HG03095 (cell line): ENCODE data around the gene GPD2.

Source experiments
- ATAC-seq: cut with Tn5 transposase; IDR thresholded peaks from one replicate; pipeline ENCODE4 v1.9.1; 2021; ENCODE audit warnings: moderate library complexity; ENCODE audit not compliant: unreplicated experiment

The GPD2 gene

DNA sequence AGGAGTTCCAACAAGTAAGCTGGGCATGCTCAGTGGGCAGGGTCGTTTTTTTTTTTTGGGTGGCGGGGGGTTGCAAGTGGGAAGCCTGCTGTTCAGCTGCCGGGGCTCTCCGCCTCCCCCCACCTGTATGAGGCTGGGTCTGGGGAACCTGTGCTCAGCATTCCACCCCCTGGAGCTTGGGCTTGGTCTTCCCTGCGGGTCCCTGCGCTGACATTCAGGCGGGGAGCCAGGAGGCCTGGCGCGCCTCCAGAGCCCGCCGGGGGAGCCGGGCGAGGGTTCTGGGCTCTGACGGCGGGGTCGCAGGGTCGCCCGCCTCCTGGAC is 822 bp upstream of the GPD2 start:
- ATAC-seq, result peak; percentile 0

DNA sequence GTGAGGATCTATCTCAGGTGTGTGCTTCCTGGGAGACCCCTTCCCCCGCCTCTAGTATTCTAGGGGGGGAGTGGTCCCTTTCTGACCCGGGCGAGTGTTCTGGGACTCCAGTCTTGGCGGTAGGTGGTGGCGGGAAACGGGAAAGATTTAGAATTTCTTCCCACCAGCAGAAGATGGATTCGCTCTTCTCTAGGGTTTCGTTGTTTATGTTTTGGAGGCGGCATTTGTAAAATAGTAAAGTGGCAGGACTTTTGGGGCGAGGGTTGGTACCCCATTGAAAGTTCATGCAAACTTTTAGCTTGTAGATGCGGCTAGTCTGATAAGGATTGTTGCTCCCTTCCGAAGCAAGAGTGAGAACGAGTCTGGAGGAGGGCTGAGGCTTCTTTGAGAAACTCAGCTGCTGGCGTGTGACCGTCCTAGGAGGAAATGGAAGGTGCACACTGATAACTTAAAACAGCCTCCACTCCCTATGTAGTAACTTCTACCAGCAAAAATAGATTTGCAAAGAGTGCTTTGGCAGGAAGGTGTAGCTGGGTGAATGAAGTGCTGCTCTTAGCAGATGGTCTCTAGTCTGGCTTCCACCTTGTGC is 412 bp downstream of the GPD2 start:
- peak; percentile 58 for ATAC-seq

DNA sequence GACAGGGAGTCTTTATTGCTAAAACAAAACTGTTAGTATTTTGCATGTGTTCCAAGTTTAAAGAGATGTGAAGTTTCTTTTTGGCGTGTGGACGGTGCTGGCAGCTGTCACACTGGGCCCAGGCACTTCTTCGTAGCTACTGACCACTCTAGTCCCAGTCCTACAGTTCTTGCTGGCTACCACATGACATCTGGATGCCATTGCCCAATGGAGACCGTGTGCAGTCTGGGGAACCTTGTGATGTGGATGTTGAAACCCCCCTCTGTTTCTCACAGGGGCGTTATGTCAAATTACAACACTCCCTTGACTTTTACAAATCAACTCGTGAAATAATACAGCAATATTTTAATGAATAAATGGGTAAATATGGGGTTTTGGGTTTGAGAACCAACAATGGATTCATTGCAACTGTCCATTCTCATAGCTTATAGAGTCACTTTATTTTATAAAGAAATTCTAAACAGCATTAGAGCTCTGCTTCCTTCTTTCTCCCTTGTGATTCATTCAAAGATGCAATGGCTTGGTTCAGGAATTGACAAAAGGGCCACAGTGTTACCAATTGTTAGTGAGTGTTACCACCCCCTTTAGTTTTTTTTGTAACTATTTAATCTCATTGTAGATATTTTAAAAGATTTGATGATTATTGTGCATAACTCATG is 1.2 kb downstream of the GPD2 start:
- peak; percentile 20 for ATAC-seq

DNA sequence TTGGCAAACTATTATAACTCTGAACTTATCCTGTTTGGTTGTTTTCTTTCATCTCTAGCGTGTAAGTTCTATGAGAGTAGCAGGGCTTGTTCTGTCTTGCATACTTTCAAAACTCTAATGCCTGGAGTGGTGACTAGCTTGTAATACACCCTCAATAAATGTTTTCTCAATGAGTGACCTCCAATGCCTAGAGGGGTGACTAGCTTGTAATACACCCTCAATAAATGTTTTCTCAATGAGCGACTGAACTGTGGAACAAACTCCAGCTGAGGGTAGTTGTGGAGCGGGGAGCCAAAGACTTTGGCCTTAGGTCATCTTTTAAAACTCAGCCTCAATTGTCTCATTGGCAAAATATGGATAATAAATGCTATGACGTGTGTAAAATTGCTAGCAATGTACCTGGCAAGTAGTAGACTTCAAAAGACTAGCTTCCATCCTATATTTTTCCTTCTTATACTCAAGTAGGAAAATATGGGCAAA is 1.8 kb downstream of the GPD2 start:
- no peak for ATAC-seq

DNA sequence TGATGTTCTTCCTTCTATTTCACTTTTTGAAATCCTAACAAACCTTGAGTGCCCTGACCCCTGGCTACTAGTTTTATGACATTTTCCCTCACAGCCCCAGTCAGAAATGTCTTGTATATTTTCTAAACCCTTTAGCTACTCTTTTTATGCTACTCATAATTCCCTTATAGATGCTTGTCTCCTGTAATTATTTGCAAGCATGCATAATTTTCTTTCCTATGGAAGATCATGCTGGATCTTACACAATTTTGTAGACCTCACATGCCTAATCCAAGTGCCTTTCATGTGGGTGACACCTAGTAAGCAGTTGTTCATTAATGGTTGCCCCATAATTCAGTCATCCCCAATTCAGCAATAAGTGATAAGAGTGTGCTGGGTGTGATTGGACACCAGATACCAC is 6.9 kb downstream of the GPD2 start:
- no peak for ATAC-seq

DNA sequence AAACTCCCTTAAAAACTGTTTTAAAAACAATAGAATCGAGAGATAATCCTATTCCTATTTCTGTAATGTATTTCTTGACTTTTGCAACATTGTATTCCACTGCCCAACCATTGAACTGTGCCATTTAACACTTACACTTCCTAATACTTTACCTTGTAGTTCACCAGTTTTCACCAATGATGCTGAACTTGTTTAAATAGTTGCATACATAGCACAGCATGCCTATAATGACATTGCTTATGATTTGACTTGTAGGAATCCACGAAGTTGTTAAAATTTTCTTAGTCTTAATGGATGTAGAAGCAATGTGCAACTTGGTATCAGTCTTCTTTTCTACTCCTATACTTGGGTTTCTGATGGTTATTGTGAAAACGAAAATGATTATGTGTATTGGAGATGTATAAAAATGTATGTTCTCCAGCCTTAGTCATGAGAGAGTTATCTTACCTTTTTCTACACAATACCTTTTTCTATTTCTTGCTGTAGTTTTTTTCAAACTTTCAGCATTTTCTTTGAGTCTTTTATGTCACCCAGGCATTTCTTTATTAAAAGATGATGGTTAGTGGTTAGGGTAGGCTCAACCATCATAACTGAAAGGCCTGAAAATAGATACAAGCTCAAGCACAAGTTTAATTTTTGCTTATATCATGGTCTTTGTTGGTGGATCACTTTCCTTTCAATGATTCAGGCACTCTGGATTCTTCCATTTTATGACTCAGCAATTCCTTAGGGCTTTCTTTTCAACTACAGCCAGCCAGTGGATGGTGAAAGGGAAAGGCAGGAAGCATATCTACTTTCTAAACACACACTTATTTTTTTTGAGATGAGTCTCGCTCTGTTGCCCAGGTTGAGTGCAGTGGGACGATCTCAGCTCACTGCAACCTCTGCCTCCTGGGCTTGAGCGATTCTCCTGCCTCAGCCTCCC is 9.4 kb downstream of the GPD2 start:
- ATAC-seq, result no peak

DNA sequence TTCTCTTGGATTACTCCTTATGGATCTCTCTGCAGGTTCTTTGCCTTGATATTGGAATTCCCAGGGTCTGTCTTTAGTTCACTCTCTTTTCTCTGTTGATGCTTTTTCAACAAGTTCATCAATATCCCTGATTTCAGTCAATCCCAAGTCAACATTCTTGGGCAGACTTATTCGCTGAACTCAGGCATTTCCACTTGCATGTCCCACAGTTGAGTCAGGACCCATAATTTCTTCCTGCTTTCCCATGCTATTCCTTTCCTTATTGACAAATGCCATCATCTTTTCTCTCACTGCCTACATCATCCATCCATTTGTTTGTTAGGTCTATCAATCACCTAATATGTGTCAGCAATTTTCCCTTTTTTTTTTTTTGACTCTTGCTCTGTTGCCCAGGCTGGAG is 11.6 kb downstream of the GPD2 start:
- ATAC-seq, result no peak

DNA sequence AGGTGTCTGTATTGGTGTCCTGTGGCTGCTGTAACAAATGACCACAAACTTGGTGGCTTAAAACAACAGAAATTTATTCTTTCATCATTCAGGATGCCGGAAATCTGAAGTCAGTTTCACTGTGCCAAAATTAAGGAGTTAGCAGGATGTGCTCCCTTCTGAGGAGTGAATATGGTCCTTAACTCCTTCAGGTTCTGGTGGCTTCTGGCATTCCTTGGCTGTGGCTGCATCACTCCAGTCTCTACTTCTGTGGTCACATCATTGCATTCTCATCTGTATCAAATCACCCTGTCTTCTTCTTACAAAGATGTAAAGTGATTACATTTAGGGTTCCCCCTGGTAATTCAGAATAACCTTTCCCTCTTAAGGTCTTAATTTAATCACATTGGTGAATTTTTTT is 12.6 kb downstream of the GPD2 start:
- no peak for ATAC-seq

DNA sequence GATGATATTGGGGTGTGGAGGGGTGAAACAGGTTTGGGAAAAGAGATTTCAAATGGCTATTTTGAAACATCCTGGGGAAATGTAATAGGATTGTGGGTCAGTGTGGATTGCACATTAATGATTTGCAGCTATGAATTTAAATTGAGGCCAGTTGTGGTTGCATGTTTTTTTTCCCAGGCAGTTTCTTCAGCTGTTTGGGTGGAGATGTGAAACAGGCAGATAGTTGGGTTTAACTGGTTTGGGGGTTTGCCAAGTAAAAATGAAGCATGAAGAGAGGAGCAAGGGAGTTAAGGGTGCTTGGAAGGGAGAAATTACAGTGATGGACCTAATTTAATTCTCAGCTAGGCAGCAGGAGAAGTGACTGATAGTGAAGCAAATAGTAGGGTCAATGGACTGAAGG is 16.8 kb downstream of the GPD2 start:
- no peak for ATAC-seq

DNA sequence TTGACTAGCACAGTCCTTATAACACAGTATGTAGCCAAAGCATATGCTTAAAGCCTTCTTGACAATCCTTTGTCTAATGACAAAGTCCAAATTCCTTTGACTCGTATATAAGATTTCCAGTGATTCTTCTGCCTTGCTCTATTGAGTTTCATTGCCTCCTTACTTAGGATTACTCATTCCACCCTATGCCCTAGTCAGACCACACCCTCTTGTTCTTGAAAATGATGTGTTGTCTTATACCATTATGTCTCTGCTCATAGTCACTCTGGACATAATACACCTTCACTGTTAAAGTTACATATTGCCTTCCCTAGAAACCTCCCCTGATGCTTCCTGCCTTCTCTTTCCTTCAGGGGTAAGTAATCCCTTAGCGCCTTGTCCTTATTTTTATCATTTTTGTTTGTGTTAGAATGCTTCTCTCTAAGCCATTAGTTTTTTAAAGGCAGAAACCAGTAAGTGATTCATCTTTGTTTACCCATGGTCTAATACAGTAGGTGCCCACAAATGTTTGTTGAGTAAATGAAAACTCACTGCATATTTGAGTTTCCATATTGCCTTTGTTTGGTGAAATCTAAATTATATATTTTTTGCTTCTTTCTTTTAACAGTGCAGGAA is 19.3 kb downstream of the GPD2 start:
- ATAC-seq, result no peak

DNA sequence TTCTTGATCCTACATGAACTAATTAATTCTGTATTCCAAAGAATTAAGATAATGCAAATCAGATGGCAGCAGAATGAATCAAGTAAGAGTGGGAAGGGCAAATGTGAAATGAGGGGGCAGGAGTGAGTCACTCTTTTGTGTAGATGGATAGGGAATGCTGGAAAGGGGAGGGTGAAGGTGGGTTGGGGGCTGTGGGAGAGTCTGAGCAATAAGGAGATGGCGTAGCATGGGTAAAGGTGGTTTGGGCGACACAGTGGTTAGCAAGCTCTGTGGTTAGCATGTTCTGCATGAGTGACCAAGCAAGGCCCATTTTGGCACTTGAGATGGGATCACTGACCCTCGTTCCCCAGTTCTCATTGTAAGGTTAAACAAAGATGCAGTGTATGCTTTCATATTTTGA is 20.4 kb downstream of the GPD2 start:
- ATAC-seq, result peak; percentile 64

DNA sequence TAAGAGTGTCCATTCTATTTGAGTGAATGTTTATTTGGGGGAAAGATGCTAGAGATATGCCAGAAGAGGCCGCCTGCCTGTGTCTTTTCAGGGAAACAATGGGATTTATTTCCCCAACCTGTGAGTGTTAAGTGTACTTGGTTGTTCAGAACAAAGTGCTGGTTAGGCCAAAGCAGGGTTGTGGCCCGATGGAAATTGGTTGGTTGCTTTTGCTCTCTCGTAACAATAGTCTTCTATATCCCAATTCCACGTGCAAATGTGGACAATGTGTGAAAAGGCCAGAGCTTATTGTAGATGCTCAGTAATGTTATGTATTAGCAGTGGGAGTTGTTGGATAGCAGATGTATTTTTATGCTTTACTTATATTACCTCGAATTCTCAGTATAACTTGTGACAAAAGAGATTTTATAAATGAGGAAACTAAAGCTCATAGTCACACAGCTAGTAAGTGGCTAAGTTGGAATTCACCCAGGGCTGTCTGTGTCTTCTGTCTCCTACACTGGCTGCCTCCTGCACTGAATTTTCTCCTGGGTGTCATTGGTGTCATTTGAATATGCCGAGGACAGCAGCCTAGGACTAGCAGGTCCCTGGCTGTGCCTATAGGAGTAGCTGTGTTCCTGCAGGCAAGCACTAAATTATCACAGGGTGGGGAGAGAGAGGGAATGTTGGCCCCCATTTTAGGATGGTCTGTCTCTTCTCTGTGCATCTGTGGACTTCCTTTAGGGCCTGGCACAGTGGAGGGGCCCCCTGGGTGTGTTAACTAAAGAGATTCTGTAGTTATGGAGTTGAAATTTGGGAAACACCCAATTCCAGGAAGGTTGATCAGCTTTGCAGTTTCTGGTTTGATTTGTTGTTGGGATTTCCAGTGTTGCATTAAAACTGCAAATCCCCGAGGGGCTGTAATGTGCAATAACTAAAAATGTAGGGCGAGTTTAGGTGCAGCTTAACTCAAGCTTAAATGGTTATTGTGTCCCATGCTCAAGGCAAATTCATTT is 21.6 kb downstream of the GPD2 start:
- ATAC-seq, result no peak

DNA sequence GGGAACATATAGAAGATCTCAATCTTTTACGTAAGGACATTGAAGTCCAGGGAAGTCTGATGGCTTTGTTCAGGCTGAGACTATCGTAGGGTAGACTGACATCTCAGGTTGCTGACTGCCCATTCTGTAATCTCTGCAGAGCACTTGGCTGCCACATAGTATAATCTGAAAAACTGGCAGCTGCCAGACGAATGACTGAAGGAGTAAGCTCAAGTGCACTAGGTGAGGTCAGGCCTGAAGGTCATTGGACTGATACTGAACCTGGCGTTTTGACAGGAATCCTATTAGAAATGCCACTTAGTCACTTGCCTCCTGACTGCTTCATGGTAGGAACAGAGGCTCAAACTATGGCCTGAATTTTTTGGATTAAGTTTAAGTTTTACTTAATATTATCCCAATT is 23.5 kb downstream of the GPD2 start:
- no peak for ATAC-seq

DNA sequence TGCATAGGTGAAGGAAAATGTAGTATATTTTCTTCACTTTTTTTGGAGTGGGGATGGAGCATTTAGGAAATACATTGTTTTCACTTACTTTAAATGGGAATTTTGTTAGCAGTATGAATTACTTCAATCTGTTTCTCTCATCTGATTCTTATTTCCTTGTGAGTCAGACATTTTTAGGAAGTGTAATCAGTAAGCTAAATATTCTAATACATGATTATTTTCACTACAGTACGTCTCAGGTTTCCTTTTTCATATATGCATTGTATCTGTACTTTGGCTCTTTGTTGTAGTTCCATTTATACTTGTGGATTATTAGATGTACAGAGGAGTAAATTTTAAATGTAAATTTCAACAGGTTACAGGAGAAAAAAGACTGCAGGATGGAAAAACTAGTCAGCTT is 27.9 kb downstream of the GPD2 start:
- ATAC-seq, result no peak

DNA sequence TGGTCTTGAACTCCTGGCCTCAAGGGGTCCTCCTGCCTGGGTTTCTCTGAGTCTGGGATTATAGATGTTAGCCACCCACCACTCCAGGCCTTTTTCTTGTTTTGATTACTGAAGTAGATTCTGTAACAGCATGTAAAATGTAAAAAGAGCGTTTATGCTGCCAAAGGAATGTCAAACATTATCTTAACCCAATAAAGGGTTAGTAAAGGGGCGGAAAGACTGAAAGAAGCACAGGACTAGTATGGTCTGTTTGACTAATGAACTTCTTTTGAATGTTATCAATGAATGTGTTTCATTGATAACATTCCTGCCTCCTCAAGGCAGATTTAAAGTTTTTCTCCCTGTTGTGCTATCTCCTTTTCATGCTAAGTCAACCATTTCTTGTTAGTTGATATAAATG is 29.4 kb downstream of the GPD2 start:
- ATAC-seq, result no peak

DNA sequence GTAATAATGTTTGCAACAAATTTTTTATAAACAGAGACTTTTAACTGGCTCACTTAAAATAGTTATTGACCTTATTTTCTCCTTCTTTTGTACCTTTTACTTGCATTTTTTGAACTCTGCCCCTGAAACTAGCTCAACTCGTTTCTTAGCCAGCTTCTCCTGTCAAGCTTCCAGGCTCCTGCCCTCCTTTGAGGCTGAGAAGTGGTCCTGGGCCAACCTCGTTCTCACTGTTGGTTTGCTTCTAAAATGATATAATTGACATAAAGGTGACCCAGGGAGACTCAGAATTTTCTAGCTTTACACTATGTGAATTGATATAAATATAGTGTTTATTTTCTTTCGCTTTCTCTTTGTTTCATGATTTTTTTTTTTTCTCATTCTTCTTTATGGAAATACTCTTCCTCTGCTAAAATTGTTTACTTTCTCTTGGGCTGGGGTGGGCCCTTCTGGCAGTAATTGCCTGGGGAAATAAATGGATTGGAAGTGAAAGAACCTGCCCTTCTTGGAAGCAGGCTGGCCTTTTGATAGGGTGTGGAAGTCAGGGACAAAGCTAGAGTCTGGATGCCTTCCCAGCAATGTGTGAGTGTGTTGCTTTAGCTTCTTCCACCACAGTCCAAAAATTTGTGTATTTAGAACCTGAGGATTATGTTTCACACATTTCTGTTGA is 30.7 kb downstream of the GPD2 start:
- no peak for ATAC-seq

DNA sequence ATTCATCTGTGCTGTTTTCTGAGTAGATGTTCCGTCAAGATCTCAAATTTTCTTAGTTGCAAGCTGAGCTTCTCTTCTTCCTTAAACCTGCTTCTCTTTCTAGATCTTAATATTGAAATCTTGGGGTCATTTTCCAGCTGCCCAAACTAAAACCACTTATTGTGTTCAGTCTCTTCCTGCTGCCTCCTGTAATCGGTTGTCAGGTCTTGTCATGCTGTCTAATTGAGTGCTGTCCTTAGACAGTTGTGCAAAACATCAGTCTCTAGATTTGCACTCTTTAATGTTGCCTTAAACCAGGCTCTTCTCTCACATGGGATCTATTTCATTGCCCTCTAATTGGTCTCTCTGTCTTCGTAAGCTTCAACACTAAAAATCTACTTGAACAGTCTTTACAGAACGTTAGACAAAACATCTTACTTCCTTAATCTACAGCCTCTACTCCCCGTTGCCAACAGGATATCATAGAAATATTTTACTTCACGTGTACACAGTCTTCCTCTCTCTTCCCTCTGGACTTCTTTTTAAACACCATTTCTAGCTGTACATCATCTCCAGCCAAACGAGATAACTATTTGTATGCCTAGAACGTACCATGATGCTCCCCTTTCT is 34.9 kb downstream of the GPD2 start:
- no peak for ATAC-seq

DNA sequence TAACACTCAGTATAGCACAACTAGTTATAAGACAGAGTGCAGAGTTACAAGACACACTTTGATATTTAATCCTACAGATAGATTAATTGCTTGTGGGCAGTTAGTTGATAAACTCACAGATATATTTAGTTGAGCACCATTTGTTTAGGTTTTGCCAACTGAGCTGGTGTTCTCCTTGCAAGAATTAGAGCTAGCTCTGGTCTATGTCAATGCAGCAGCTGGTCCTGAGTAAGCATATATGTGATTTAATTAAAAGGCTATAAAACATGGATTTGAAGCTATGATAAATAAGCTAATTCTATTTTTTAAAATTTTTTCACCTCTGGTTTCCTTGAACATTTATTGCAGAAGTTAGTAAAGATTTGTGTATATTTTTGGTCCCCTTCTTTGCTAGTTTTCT is 35.6 kb downstream of the GPD2 start:
- ATAC-seq, result no peak

DNA sequence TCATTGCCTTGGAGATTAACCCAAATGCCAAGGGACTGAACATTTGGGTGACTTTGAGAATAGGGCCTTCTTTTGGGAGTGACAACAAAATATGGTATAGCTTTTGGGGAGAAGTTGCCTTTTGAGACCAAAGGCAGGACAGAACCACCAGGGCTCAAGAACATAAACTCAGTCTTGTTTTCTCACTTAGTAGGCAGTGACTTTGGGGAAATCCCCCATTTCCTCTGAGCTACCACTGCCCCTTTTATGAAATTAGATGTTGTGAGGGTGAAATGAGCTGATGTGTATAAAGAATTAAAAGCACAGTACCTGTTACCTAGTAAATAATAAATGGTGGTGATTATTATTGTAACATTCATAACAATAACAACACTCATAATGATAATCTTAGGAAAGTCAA is 36.5 kb downstream of the GPD2 start:
- no peak for ATAC-seq

DNA sequence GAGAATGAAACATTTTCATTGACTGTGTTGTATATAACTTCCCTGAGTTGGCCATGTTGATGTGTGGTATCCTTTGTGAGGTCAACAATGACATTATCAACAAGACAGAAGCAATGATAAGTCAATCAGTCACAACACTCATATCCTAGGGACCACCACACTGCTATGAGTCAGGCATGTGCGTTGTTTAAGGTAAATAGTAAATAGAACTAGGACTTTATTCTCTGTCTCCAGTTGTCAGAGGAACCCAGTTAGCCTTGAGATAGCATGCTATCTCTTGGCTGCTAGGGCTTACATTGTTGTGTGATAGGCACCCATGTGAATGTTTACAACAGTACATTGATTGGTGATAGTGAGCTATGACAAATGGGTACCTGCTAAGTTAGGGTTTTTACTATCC is 37.3 kb downstream of the GPD2 start:
- ATAC-seq, result no peak
